ENCODE data around the gene IGSF21.

DNA sequence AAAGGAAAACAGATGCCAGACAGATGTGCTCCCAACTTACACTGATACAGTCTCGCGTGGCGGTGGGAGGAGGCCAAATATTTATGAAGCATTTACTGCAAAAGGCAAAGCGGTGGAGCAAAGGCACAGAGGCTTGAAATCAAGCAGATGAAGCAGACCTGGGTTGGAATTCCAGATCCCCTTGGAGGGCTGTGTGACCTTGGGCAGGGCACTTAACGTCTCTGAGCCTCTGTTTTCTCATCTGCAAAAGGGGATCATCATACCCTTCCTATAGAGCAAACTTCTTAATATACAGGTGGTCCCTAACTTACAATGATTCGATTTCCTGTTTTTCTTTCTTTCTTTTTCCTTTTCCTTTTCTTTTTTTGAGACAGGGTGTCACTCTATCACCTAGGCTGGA is 54.1 kb downstream of the IGSF21 start:
- TF ChIP-seq, protein P1, sequence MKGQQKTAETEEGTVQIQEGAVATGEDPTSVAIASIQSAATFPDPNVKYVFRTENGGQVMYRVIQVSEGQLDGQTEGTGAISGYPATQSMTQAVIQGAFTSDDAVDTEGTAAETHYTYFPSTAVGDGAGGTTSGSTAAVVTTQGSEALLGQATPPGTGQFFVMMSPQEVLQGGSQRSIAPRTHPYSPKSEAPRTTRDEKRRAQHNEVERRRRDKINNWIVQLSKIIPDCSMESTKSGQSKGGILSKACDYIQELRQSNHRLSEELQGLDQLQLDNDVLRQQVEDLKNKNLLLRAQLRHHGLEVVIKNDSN (IDR thresholded peaks at IDR 0.05), result no peak
- TF ChIP-seq EP300 (IDR thresholded peaks at IDR 0.05; ENCODE audit: borderline replicate concordance), result no peak
- no peak for TF ChIP-seq CREB1 (IDR thresholded peaks at IDR 0.05; ENCODE audit: low read depth)
- TF ChIP-seq, protein P2, sequence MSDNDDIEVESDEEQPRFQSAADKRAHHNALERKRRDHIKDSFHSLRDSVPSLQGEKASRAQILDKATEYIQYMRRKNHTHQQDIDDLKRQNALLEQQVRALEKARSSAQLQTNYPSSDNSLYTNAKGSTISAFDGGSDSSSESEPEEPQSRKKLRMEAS (IDR thresholded peaks at IDR 0.05), result no peak
- TF ChIP-seq NFIC (IDR thresholded peaks at IDR 0.05), result no peak
- TF ChIP-seq TAF1 (IDR thresholded peaks at IDR 0.05; ENCODE audit: low read depth), result no peak
- no peak for TF ChIP-seq ZBTB7A (IDR thresholded peaks at IDR 0.05; ENCODE audit: low read depth)
- TF ChIP-seq, protein P3, sequence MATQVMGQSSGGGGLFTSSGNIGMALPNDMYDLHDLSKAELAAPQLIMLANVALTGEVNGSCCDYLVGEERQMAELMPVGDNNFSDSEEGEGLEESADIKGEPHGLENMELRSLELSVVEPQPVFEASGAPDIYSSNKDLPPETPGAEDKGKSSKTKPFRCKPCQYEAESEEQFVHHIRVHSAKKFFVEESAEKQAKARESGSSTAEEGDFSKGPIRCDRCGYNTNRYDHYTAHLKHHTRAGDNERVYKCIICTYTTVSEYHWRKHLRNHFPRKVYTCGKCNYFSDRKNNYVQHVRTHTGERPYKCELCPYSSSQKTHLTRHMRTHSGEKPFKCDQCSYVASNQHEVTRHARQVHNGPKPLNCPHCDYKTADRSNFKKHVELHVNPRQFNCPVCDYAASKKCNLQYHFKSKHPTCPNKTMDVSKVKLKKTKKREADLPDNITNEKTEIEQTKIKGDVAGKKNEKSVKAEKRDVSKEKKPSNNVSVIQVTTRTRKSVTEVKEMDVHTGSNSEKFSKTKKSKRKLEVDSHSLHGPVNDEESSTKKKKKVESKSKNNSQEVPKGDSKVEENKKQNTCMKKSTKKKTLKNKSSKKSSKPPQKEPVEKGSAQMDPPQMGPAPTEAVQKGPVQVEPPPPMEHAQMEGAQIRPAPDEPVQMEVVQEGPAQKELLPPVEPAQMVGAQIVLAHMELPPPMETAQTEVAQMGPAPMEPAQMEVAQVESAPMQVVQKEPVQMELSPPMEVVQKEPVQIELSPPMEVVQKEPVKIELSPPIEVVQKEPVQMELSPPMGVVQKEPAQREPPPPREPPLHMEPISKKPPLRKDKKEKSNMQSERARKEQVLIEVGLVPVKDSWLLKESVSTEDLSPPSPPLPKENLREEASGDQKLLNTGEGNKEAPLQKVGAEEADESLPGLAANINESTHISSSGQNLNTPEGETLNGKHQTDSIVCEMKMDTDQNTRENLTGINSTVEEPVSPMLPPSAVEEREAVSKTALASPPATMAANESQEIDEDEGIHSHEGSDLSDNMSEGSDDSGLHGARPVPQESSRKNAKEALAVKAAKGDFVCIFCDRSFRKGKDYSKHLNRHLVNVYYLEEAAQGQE (IDR thresholded peaks at IDR 0.05; ENCODE audit: low read depth), result no peak
- TF ChIP-seq CEBPB (IDR thresholded peaks at IDR 0.05), result no peak
- no peak for TF ChIP-seq RAD21 (IDR thresholded peaks at IDR 0.05; ENCODE audit: low read depth)
- TF ChIP-seq EGR1 (IDR thresholded peaks at IDR 0.05), result no peak
- no peak for TF ChIP-seq TCF12 (IDR thresholded peaks at IDR 0.05; ENCODE audit: low read depth)
- TF ChIP-seq YY1 (IDR thresholded peaks at IDR 0.05; ENCODE audit: low read depth), result no peak
- no peak for TF ChIP-seq FOXM1 (IDR thresholded peaks at IDR 0.05; ENCODE audit: borderline replicate concordance, low read depth)

Data from Ishikawa (cell line).